ENCODE data around the gene SND1. TPM values are rescaled to one million over a fixed set of nuclear protein-coding genes. Genes with fewer than 3 reads are reported as not detected.

Gene SND1
- total and polyA plus RNA-seq, 4 donors = 59.4 to 214 (median 84.1) TPM

GRCh38 chr7:127848241-127848640 is 196.2 kb downstream of the SND1 start (continued):
- TF ChIP-seq HNF4A (conservative IDR thresholded peaks at IDR 0.05) (no peak), JUND (IDR thresholded peaks at IDR 0.05) (no peak)

- TF ChIP-seq HNF4G (IDR thresholded peaks at IDR 0.05) = no peak
- TF ChIP-seq FOXA2 (IDR thresholded peaks at IDR 0.05) = no peak
- no peak for TF ChIP-seq HNF4A (conservative IDR thresholded peaks at IDR 0.05)
- no peak for TF ChIP-seq FOXA1 (IDR thresholded peaks at IDR 0.05)
- no peak for TF ChIP-seq RAD21 (IDR thresholded peaks at IDR 0.05)
- TF ChIP-seq SP1 (IDR thresholded peaks at IDR 0.05) = no peak
- no peak for TF ChIP-seq YY1 (IDR thresholded peaks at IDR 0.05)
- no peak for TF ChIP-seq JUND (IDR thresholded peaks at IDR 0.05)
- TF ChIP-seq GABPA (IDR thresholded peaks at IDR 0.05 in 1 of 2, conservative IDR thresholded peaks at IDR 0.05 in 1 of 2) = no peak
- no peak for TF ChIP-seq MAX (IDR thresholded peaks at IDR 0.05)
- no peak for TF ChIP-seq CTCF (IDR thresholded peaks at IDR 0.05; ENCODE audit: low read depth, low read length, missing input control)
- H3K4me3 ChIP-seq (ENCODE audit: low read depth in 1 of 3, low read length in 3 of 3) = no peak overlapping the region
- WGBS = 91% methylated on average over 3 of the region's 3 CpGs
- no peaks in the 10 kb centered on the region for H3K27me3 ChIP-seq (ENCODE audit: control insufficient read depth in 4 of 4, insufficient read depth in 4 of 4, low read length in 3 of 4)
- no peak overlapping the region for H3K9ac ChIP-seq (ENCODE audit: low read depth in 1 of 2, low read length in 2 of 2)
- no peaks in the 10 kb centered on the region for H3K4me1 ChIP-seq (ENCODE audit: control insufficient read depth in 4 of 4, insufficient read depth in 4 of 4, low read length in 3 of 4)
- H3K27ac ChIP-seq (ENCODE audit: low read depth in 1 of 2, low read length in 2 of 2) = no peak overlapping the region
- H3K36me3 ChIP-seq (ENCODE audit: control insufficient read depth in 4 of 4, insufficient read depth in 3 of 4, low read depth in 1 of 4, low read length in 3 of 4) = peaks cover 0 to 10% (median 4%) of the 10 kb centered on the region in 4 donors
- H3K9me3 ChIP-seq (ENCODE audit: control insufficient read depth in 4 of 4, low read length in 3 of 4) = no peaks in the 10 kb centered on the region
- DNase-seq (ENCODE audit: low spot score) = no peak
These were observed 198.2 kb downstream of the SND1 start for GRCh38 chr7:127850195-127850594.

DNA sequence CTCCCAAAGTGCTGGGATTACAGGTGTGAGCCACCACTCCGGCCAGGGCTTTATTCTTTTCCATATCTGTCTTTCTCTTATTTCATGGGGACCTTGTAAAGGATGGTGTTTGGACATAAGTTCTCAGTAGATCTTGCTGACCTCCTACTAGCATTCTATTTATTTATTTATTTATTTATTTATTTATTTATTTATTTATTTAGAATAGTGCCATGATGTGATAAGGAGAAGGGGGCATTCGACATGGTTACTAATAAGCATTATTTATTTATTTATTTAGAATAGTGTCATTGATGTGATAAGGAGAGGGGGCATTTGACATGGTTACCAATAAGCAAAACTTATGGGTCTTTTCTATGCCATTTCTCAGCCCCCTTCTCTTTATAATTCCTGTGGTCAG is 202.4 kb downstream of the SND1 start:
- H3K4me1 ChIP-seq (ENCODE audit: control insufficient read depth in 4 of 4, insufficient read depth in 4 of 4, low read length in 3 of 4) = no peaks in the 10 kb centered on the region
- DNase-seq (ENCODE audit: low spot score) = no peak
- H3K36me3 ChIP-seq (ENCODE audit: control insufficient read depth in 4 of 4, insufficient read depth in 3 of 4, low read depth in 1 of 4, low read length in 3 of 4) = peaks cover 0 to 6% (median 3%) of the 10 kb centered on the region in 4 donors
- TF ChIP-seq SP1 (IDR thresholded peaks at IDR 0.05) = no peak
- TF ChIP-seq EGR1 (IDR thresholded peaks at IDR 0.05; ENCODE audit: low read depth in 2 of 2) = no peak
- no peak for TF ChIP-seq GABPA (IDR thresholded peaks at IDR 0.05 in 1 of 2, conservative IDR thresholded peaks at IDR 0.05 in 1 of 2)
- no peak for TF ChIP-seq HNF4G (IDR thresholded peaks at IDR 0.05)
- TF ChIP-seq NR2F2 (IDR thresholded peaks at IDR 0.05) = no peak
- TF ChIP-seq, protein P1, sequence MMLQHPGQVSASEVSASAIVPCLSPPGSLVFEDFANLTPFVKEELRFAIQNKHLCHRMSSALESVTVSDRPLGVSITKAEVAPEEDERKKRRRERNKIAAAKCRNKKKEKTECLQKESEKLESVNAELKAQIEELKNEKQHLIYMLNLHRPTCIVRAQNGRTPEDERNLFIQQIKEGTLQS (IDR thresholded peaks at IDR 0.05) = no peak
- no peaks in the 10 kb centered on the region for H3K9me3 ChIP-seq (ENCODE audit: control insufficient read depth in 4 of 4, low read length in 3 of 4)
- H3K4me3 ChIP-seq (ENCODE audit: low read depth in 1 of 3, low read length in 3 of 3) = no peak overlapping the region
- H3K27me3 ChIP-seq (ENCODE audit: control insufficient read depth in 4 of 4, insufficient read depth in 4 of 4, low read length in 3 of 4) = no peaks in the 10 kb centered on the region
- no peak overlapping the region for H3K27ac ChIP-seq (ENCODE audit: low read depth in 1 of 2, low read length in 2 of 2)
- 98% methylated on average over 2 of the region's 2 CpGs for WGBS
- no peak overlapping the region for H3K9ac ChIP-seq (ENCODE audit: low read depth in 1 of 2, low read length in 2 of 2)

GRCh38 chr7:127857464-127857841 is 205.5 kb downstream of the SND1 start:
- 96% methylated on average over 4 of the region's 4 CpGs for WGBS
- no peaks in the 10 kb centered on the region for H3K4me1 ChIP-seq (ENCODE audit: control insufficient read depth in 4 of 4, insufficient read depth in 4 of 4, low read length in 3 of 4)
- TF ChIP-seq JUND (IDR thresholded peaks at IDR 0.05) (no peak), SP1 (IDR thresholded peaks at IDR 0.05) (no peak), CTCF (IDR thresholded peaks at IDR 0.05; ENCODE audit: low read depth, low read length, missing input control) (no peak), FOXA1 (IDR thresholded peaks at IDR 0.05) (no peak), REST (IDR thresholded peaks at IDR 0.05) (no peak), NR2F2 (IDR thresholded peaks at IDR 0.05) (no peak), HNF4G (IDR thresholded peaks at IDR 0.05) (no peak), RAD21 (IDR thresholded peaks at IDR 0.05) (no peak), TAF1 (conservative IDR thresholded peaks at IDR 0.05) (no peak), RXRA (IDR thresholded peaks at IDR 0.05) (no peak), YY1 (IDR thresholded peaks at IDR 0.05) (no peak), MAX (IDR thresholded peaks at IDR 0.05) (no peak)
- TF ChIP-seq, protein P1 (IDR thresholded peaks at IDR 0.05) = no peak

More at GRCh38 chr7:127857464-127857841, 205.5 kb downstream of the SND1 start:
- Histone ChIP-seq H3K27me3 (ENCODE audit: control insufficient read depth in 4 of 4, insufficient read depth in 4 of 4, low read length in 3 of 4) (no peaks in the 10 kb centered on the region), H3K9ac (ENCODE audit: low read depth in 1 of 2, low read length in 2 of 2) (no peak overlapping the region), H3K4me3 (ENCODE audit: low read depth in 1 of 3, low read length in 3 of 3) (no peak overlapping the region), H3K27ac (ENCODE audit: low read depth in 1 of 2, low read length in 2 of 2) (no peak overlapping the region), H3K36me3 (ENCODE audit: control insufficient read depth in 4 of 4, insufficient read depth in 3 of 4, low read depth in 1 of 4, low read length in 3 of 4) (peaks cover 0 to 2% (median 0%) of the 10 kb centered on the region in 4 donors), H3K9me3 (ENCODE audit: control insufficient read depth in 4 of 4, low read length in 3 of 4) (no peaks in the 10 kb centered on the region)
- no peak for DNase-seq (ENCODE audit: low spot score)

Measured in liver (tissue), 9 donors.